PC-9 (cell line): Measurements from ENCODE around the gene GNG10.

Experiments
- EZH2 ChIP-seq: fragments of 200-600 bp; sonication (generic); IDR thresholded peaks from 2 replicates; pipeline ENCODE4 v1.8.0; 2017; ENCODE audit warnings: antibody characterized with exemption, low read depth
- TF ChIP-seq, protein P1 (sequence below): fragments of 200-600 bp; sonication (generic); conservative IDR thresholded peaks from 2 replicates; pipeline ENCODE4 v1.6.1; 2017; ENCODE audit warnings: mixed run types, antibody characterized with exemption, mild to moderate bottlenecking, moderate library complexity

DNA sequence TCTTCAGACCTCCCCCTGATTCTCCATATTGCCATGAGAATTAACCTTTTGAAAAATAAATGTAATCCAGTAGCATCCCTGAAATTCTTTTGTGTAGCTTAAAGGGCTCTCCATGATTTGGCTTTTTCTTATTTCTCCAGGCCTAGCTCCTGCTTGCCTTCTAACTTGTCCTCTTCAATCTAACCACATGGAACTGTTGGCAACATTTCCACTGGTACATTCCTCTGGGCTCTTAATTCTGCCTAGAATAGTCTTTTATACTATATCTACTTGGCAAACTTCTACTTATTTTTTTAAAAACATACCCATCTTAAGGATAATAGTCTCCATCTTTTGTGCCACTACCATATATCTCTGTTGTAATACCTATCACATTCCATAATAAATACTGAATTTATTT, 54.1 kb downstream of the GNG10 start:
- TF ChIP-seq, protein P1, sequence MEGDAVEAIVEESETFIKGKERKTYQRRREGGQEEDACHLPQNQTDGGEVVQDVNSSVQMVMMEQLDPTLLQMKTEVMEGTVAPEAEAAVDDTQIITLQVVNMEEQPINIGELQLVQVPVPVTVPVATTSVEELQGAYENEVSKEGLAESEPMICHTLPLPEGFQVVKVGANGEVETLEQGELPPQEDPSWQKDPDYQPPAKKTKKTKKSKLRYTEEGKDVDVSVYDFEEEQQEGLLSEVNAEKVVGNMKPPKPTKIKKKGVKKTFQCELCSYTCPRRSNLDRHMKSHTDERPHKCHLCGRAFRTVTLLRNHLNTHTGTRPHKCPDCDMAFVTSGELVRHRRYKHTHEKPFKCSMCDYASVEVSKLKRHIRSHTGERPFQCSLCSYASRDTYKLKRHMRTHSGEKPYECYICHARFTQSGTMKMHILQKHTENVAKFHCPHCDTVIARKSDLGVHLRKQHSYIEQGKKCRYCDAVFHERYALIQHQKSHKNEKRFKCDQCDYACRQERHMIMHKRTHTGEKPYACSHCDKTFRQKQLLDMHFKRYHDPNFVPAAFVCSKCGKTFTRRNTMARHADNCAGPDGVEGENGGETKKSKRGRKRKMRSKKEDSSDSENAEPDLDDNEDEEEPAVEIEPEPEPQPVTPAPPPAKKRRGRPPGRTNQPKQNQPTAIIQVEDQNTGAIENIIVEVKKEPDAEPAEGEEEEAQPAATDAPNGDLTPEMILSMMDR, result no peak
- no peak for TF ChIP-seq EZH2
